KMS-11 (cell line): Measurements from ENCODE around the gene OR52B6.
"Not testable (repeated sequence)": the region's sequence is repeated elsewhere in the genome, so short reads cannot be mapped to it uniquely, and the experiment has no call there.

Experiments
- H2AFZ ChIP-seq: fragments of 200-600 bp; sonication (generic); 2 replicates; pipeline ENCODE4 v1.6.1; 2016; ENCODE audit warnings: antibody characterized with exemption, mixed run types, low read depth
- H3K27ac ChIP-seq: fragments of 200-600 bp; sonication (generic); 2 replicates; pipeline ENCODE4 v1.6.1; 2016; ENCODE audit warnings: mild to moderate bottlenecking, mixed run types
- H3K27me3 ChIP-seq: fragments of 200-600 bp; sonication (generic); 2 replicates; pipeline ENCODE4 v1.6.1; 2017; ENCODE audit warnings: mild to moderate bottlenecking, low read depth, mixed run types, moderate library complexity; ENCODE audit not compliant: insufficient read depth
- H3K36me3 ChIP-seq: fragments of 200-600 bp; sonication (generic); 2 replicates; pipeline ENCODE4 v1.6.1; 2017; ENCODE audit warnings: mild to moderate bottlenecking, mixed run types; ENCODE audit not compliant: insufficient read depth
- H3K4me1 ChIP-seq: fragments of 200-600 bp; sonication (generic); 2 replicates; pipeline ENCODE4 v1.6.1; 2016; ENCODE audit warnings: mild to moderate bottlenecking, low read depth, mixed run types; ENCODE audit not compliant: poor library complexity, severe bottlenecking
- H3K4me2 ChIP-seq: fragments of 200-600 bp; sonication (generic); 2 replicates; pipeline ENCODE4 v1.7.0; 2016; ENCODE audit warnings: mild to moderate bottlenecking, mixed run types
- H3K4me3 ChIP-seq: fragments of 200-600 bp; sonication (generic); IDR thresholded peaks from 2 replicates; pipeline ENCODE4 v1.6.1; 2017; ENCODE audit warnings: low read depth, low read length, mixed read lengths; ENCODE audit not compliant: insufficient read depth
- H3K79me2 ChIP-seq: fragments of 200-600 bp; sonication (generic); 2 replicates; pipeline ENCODE4 v1.6.1; 2016; ENCODE audit warnings: low read depth, mixed run types; ENCODE audit not compliant: insufficient read depth
- H3K9ac ChIP-seq: fragments of 200-600 bp; sonication (generic); 2 replicates; pipeline ENCODE4 v1.6.1; 2016; ENCODE audit warnings: mild to moderate bottlenecking, mixed run types
- H4K20me1 ChIP-seq: fragments of 200-600 bp; sonication (generic); 2 replicates; pipeline ENCODE4 v1.6.1; 2016; ENCODE audit warnings: mild to moderate bottlenecking, mixed run types; ENCODE audit not compliant: insufficient read depth
- CTCF ChIP-seq: fragments of 200-600 bp; sonication (generic); conservative IDR thresholded peaks from 2 replicates; pipeline ENCODE4 v1.6.1; 2017; ENCODE audit warnings: low read depth, mild to moderate bottlenecking, antibody characterized with exemption, low read length, moderate library complexity, mixed read lengths

Gene OR52B6

GRCh38 chr11:5581014-5581413, 337 bp downstream of the OR52B6 start:
- H2AFZ ChIP-seq: no peak overlapping the region
- H4K20me1 ChIP-seq: no peaks in the 10 kb centered on the region
- no peaks in the 10 kb centered on the region for H3K27me3 ChIP-seq
- no peak overlapping the region for H3K9ac ChIP-seq
- H3K36me3 ChIP-seq: no peaks in the 10 kb centered on the region
- no peak overlapping the region for H3K27ac ChIP-seq
- H3K79me2 ChIP-seq: no peaks in the 10 kb centered on the region
- no peak for TF ChIP-seq CTCF
- H3K4me3 ChIP-seq: no peak overlapping the region
- H3K4me1 ChIP-seq: no peaks in the 10 kb centered on the region
- no peak overlapping the region for H3K4me2 ChIP-seq

GRCh38 chr11:5584458-5584857, 3.8 kb downstream of the OR52B6 start:
- not testable (repeated sequence) for H4K20me1 ChIP-seq, H3K27ac ChIP-seq, H3K4me1 ChIP-seq, H3K27me3 ChIP-seq, H3K4me2 ChIP-seq, H3K36me3 ChIP-seq, H3K79me2 ChIP-seq, H2AFZ ChIP-seq, H3K9ac ChIP-seq, H3K4me3 ChIP-seq

GRCh38 chr11:5589906-5590305, 9.2 kb downstream of the OR52B6 start:
- H2AFZ ChIP-seq, H3K4me3 ChIP-seq, H3K4me2 ChIP-seq, H3K4me1 ChIP-seq, H3K27me3 ChIP-seq, H3K9ac ChIP-seq, H4K20me1 ChIP-seq, H3K36me3 ChIP-seq, H3K79me2 ChIP-seq, H3K27ac ChIP-seq: not testable (repeated sequence)

- no peaks in the 10 kb centered on the region for H3K27me3 ChIP-seq
- no peak for TF ChIP-seq CTCF
- no peak overlapping the region for H3K4me2 ChIP-seq
- no peaks in the 10 kb centered on the region for H4K20me1 ChIP-seq
- H3K79me2 ChIP-seq: no peaks in the 10 kb centered on the region
- H2AFZ ChIP-seq: no peak overlapping the region
- H3K27ac ChIP-seq: no peak overlapping the region
- H3K36me3 ChIP-seq: no peaks in the 10 kb centered on the region
- no peak overlapping the region for H3K9ac ChIP-seq
- no peak overlapping the region for H3K4me3 ChIP-seq
- no peaks in the 10 kb centered on the region for H3K4me1 ChIP-seq
Observed at GRCh38 chr11:5591613-5592012, 10.9 kb downstream of the OR52B6 start.

GRCh38 chr11:5592615-5593014, 11.9 kb downstream of the OR52B6 start:
- Histone ChIP-seq H3K79me2 (no peaks in the 10 kb centered on the region), H3K4me2 (no peak overlapping the region), H2AFZ (no peak overlapping the region), H3K4me1 (no peaks in the 10 kb centered on the region), H3K27me3 (no peaks in the 10 kb centered on the region), H3K36me3 (no peaks in the 10 kb centered on the region), H3K4me3 (no peak overlapping the region), H4K20me1 (no peaks in the 10 kb centered on the region), H3K27ac (no peak overlapping the region), H3K9ac (no peak overlapping the region)
- TF ChIP-seq CTCF: no peak
